Testis (tissue), 2 donors: Measurements from ENCODE around the gene TCF7L2.

Source experiments
- POLR2A ChIP-seq: fragments of 450-650 bp; IDR thresholded peaks from one replicate; pipeline ENCODE4 v1.6.1; 2017; ENCODE audit warnings: antibody characterized with exemption, mild to moderate bottlenecking, moderate library complexity
- TF ChIP-seq, protein P1 (sequence below), 3 experiments: fragments of 450-650 bp in 2 of 3; fragments of 200-600 bp in 1 of 3; sonication (generic) in 1 of 3; IDR thresholded peaks; one replicate each; pipeline ENCODE4 v1.5.1; 2016 to 2019; ENCODE audit warnings: antibody characterized with exemption in 3 of 3, mild to moderate bottlenecking in 2 of 3, moderate library complexity in 1 of 3

DNA sequence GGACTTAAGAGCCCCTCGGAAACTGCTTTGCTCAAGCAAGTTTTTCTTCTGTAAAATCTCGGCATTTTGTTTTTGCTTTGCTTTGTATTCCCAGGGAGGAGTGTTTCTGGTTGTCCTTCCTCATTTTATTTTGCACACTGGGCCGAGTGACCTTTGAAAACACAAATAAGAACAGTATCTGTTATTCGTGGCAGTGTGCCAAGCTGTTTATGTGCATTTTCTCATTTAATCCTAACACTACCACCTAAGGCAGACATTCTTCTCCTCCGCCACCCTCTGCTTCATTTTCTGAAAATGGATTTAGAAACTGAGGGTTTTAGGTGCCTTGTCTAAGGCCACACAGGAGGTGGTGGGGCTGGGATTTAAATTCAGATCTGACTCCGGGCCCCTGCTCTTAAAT, 218.5 kb downstream of the TCF7L2 start:
- TF ChIP-seq, protein P1, sequence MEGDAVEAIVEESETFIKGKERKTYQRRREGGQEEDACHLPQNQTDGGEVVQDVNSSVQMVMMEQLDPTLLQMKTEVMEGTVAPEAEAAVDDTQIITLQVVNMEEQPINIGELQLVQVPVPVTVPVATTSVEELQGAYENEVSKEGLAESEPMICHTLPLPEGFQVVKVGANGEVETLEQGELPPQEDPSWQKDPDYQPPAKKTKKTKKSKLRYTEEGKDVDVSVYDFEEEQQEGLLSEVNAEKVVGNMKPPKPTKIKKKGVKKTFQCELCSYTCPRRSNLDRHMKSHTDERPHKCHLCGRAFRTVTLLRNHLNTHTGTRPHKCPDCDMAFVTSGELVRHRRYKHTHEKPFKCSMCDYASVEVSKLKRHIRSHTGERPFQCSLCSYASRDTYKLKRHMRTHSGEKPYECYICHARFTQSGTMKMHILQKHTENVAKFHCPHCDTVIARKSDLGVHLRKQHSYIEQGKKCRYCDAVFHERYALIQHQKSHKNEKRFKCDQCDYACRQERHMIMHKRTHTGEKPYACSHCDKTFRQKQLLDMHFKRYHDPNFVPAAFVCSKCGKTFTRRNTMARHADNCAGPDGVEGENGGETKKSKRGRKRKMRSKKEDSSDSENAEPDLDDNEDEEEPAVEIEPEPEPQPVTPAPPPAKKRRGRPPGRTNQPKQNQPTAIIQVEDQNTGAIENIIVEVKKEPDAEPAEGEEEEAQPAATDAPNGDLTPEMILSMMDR (IDR thresholded peaks at IDR 0.05): no peak
- TF ChIP-seq POLR2A: no peak
